NCI-H1048 (cell line): ENCODE results near the gene ZNF581.
A peak's percentile ranks its signal among the peaks of the same experiment; 100 is the strongest.

ENCODE experiments used
- DNase-seq: peaks from one replicate; lab custom pipeline; 2025; lab: John Stamatoyannopoulos, UW

ZNF581 gene, protein sequence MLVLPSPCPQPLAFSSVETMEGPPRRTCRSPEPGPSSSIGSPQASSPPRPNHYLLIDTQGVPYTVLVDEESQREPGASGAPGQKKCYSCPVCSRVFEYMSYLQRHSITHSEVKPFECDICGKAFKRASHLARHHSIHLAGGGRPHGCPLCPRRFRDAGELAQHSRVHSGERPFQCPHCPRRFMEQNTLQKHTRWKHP

DNA sequence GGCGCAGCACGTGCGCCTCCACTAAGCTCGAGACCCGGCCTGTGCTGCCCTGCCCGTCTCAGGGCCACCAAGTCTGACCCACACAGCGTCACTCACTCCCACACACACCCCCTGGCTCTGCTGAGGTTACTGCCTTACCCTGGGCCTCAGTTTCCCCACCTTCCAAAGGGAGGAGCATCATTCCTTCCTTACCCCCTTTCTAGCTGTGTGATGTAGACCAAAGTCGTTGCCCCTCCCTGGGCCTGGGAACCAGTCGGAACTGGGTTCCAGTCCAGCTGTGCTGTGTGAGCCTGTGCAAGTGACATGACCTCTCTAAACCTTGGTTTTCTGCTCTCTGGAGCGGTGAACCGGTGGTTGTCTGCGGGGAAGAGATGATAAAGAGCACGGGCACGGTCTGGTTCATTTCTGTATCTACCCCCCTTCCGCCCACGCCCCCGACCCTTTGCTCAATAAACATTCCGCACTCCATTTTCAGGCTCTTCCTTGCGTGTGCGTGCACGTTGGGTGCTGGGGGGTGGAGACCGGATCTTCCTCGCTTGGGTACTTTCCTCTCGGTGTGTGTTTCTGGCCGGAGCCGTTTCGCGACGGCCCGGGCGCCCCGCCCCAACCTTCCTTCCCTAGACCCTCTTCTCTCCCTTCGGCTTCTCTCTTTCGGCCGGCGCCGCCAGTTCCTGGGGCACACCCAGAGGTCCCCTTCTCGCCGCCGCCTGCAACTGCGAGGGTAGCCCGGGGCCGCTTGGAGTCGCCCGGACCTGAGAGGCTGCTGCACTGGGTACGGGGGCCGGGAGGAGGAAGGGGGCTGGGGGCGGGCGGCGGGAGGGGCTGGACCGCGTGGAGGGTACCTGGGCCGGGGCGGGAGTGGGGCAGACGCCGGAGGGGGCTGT, at the start of gene ZNF581:
TSS of gene ZNF581 (plus strand) at position 647 of the 884 bp plus-strand sequence. CDS start 923 bp downstream, outside the sequence.
- no peak for DNase-seq

DNA sequence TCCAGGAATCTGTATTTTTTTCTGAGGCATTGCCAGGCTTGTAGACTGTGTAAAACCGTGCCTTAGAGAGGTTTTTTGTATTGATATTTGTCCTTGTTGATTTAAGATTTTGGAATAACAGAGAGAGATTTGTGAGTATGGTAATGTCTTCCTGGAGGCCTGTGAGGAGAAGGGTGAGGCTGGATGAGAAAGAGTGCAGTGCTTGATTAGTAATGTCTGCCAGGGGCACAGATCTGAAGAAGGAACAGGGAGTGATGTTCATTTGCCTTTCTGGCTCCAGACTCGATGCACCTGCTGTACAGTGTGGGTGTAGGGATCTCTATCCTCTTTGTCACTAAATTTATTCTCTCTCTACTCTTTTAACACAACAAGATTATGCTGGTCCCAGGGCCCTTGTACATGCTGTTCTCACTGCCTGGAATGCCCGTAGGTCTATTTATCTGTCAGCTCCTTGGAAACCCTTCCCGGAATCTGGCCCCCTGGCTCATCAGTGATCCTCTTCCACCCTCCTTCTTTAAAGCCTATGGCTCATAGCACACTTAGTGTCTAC, 48.4 kb upstream of the ZNF581 start:
- no peak for DNase-seq

DNA sequence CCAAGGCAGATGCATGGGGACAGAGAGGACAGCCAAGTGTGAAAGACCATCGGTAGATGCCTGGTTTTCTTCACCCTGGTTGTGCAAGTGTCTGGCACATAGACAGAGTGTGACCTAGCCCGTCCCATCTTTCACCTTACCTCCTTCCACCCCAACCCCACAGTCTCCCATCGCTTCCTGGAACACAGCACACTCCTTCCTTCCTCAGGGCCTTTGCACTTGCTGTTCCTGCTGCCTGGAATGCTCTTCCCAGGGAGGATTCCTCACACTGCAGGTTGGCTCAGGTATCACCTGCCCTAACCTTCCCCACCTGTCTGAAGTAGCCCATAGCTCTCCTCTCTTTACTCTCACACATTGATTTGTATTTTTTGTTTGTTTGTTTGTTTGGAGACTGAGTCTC, 47.1 kb upstream of the ZNF581 start:
- no peak for DNase-seq

DNA sequence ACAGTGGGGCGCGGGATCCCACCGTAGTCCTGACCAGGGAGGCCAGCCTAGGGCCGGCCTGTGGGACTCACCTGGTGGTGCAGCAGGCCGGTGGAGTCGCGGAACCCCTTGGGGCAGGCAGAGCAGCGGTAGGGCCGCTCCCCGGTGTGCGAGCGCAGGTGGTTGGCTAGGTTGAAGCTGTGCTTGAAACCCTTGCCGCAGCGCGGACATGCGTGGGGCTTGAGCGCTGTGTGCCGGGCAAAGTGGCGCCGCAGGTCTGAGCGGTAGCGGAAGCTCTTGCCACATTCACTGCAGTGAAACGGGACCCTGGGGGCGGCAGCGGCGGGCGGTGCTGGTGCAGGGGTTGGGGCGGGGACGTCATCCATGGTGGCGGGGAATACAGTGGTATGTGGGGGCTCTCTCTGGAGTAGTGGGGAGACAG, 45.9 kb upstream of the ZNF581 start:
- no peak for DNase-seq

DNA sequence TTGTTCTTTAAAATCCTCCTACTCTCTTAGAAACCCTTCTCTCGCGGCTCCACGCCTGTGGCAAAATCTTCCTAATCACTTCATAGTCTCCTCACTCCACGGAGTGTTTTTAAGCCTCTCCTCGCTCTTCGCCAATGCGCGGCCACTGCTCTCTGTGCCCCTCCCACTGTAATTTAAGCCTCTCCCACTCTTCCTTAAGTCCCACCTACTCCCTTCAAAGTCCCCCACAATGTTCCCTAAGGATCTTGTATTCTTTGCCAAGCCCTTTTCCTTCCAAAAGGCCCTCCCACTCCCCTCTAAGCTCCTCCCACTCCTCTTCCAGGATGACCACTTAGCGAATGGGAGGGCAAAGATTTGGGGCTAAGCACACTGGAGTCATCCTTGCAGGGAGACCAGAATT, 45.4 kb upstream of the ZNF581 start:
- no peak for DNase-seq

DNA sequence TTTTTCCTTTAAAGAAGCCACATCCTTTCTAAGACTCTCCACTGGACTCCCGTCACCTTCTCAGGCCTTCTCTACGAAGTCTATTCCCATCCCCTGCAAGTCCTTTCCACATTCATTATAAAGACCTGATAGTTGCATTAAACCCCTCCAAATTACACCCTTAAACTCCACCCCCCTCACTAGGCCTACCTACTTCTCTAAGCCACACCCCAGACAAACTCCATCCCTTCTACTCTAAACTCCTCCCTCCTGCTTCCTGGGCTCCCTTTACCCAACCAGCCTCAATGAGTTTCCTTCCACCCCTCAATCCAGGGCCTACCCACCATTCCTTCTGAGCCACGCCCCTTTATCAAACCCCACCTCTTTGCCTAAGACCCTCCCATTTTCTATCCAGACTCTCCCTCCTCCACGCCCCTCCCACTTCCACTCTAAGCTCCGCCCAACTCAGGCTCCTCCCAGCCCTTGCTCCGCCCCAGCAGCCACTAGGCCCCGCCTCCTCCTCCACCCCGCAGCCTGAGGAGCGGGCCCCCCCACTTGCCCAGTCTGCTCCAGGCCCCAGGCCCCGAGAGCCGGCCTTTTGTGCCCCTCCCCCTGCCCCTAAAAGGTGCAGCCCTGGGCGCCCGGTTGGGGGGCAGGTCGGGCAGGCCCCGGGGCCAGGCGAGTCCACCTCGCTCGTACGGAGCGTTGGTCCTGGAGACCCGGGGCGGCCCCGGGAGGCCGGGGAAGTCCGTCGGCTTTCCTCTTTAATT, 44.6 kb upstream of the ZNF581 start:
- DNase-seq: peak; percentile 87

DNA sequence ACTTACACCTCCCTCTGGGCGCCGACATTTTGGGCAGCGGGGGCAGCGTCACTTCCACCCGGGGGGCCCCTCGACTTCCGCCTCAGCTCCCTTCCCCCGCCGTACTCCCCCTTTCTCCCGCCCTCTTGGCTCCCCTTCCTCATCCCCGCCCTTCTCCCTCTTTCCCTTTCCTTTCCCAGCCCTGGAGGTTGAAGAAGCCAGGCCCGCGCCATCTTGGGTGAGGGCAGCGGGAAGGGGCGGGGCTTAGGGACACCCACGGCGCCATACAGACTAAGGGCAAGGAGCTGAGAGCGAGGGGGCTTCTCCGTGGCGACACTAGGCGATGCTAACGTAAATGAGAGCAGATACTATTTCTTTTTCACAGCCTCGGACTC, 44.0 kb upstream of the ZNF581 start, which contains the start of gene FIZ1:
TSS of gene FIZ1 (minus strand) at position 50 of the 374 bp plus-strand sequence. CDS start 1,652 bp downstream, outside the sequence.
- DNase-seq: peak; percentile 94

DNA sequence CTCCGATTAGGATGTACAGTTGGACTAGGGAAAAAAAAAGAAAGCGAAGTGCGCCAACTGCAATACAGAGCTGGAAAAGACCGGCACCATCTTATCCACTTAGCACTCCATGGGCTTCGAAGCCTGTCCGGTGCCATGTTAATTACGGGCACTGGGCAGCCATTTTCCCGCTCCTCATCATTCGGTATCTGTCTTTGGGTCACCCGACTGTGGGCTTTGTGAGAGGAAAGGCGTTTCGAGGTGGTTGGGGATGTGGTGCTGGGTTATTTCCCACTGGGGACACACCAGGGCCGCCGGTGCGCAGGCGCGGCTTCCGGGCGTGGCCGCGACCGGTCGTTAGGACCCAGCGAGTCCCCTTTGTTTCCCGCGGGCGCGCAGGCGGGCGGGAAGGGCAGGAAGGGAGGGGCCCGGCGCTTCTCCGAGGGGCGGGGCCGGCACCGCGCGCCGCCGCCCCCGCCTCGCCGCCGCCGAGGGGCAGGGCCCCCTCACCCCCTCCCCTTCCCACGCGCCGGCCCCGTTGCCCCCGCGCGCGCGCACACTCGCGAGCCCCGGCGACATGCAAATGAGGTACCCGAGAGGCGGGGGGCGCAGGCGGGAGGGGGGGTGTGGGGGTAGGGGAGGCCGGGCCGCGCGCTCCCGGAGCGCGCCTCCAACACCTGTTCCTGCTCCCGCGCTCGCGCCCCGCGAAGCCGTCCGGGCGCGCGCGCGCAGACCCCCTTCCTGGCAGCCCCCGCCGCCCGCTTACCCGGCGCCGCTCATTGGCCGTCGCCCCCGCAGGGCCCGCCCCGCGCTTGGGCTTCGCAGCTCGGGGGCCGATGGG, 43.4 kb upstream of the ZNF581 start, which contains the start of gene ZNF524:
TSS of gene ZNF524 (plus strand) at position 447 of the 820 bp plus-strand sequence. CDS start 1,825 bp downstream, outside the sequence.
- DNase-seq: peak; percentile 79

DNA sequence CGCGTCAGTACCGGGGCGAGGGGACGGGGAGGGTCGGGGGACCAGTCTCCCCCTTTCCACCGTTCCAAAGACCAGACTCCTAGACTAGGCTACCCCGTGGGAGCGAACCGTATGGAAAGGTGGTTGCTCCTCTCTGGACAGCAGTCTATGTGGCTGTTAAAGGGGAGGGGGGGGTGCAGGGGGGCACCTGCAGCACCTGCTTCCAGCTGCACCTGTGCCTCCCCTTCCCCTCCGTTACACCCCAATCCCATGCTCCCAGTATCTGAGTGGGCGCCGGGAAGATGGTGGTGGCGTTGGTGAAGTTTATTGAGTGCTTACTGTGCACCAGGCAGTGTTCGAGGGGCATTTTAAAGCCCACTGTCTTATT, 42.8 kb upstream of the ZNF581 start:
- no peak for DNase-seq

DNA sequence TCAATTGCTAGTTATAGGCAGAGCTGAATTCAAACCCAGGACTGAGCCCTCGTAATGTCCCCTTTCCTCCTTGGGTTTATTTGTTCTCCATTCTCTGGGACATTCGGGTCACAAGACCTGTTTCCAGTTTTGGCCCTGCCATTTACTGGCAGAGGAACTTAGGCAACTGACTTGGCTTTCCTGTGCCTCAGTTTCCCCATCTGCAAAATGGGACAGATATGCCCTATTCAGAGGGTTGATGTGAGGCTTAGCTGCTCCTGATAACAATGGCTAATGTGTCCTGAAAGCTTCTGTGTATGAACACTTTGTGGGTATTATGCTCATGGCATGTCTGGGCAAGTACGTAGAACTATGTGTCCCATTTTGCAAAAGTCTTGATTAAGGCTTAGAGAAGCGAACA, 42.4 kb upstream of the ZNF581 start:
- DNase-seq: no peak

DNA sequence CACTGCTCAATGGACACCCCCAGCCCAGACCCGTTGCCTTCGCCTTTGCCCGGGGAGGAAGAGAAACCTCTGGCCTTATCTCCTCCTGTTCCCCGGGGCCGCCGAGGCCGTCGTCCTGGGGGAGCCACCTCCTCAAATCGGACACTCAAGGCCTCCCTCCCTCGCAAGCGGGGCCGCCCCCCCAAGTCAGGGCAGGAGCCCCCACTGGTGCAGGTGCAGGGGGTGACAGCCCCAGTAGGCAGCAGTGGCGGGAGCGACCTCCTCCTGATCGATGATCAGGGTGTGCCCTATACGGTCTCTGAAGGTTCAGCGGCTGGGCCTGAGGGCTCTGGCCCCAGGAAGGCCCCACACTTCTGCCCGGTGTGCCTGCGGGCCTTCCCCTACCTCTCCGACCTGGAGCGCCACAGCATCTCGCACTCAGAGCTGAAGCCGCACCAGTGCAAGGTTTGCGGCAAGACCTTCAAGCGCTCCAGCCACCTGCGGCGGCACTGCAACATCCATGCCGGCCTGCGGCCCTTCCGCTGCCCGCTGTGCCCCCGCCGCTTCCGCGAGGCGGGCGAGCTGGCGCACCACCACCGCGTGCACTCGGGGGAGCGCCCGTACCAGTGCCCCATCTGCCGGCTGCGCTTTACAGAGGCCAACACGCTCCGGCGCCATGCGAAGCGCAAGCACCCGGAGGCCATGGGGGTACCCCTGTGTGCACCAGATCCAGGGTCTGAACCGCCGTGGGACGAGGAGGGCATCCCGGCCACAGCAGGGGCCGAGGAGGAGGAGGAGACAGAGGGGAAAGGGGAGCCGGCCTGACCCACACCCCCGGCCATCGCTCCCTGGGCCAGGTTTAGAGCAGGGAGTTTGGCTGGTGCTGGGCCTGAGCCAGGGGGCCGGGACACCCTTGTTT, 41.1 kb upstream of the ZNF581 start:
- no peak for DNase-seq

DNA sequence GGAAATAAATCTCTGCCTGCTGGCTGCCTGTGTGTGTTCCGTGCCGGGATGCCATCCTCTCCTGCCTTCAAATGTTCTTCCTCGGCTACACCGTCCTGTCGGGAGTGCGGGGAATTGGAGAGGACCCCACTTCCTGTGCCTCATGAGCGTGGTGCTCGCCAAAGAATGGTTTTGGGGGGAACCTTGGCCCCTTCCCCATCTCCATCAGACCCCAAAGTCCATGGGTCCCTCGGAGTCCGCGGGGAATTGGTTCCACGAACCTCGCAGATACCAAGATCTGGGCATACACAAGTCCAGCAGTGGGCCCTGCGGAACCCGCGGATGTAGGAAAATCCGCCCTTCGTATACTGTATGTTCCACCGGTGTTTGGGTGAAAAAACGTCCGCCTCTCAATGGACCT, 40.3 kb upstream of the ZNF581 start:
- no peak for DNase-seq

DNA sequence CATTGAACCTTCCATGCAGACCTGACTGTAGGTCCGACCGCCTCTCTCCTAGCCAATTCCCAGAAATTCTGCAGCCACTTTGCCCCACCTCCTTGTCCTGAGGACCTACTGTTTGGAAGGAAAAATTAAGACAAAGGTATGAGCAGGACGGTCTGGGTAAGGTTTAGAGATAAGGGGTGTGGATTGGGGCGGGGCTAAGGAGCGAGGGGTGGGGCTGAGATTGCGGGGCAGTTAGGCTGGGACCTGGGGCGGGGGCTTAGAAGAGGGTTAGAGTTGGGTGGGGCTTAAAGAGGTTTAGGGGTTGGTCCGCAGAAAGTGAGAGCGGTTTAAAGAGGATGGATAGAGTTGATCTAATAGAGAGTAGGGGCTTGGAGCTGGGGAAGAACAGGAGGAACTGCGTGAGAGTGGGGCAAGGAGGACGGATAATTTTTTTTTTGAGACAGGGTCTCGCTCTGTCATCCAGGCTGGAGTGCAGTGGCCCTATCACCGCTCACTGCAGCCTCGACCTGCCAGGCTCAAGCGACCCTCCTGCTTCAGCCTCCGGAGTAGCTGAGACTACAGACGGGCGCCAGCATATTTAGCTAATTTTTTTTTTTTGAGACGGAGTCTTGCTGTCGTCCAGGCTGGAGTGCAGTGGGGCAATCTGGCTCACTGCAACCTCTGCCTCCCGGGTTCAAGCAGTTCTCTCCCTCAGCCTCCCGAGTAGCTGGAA, 39.7 kb upstream of the ZNF581 start:
- no peak for DNase-seq

DNA sequence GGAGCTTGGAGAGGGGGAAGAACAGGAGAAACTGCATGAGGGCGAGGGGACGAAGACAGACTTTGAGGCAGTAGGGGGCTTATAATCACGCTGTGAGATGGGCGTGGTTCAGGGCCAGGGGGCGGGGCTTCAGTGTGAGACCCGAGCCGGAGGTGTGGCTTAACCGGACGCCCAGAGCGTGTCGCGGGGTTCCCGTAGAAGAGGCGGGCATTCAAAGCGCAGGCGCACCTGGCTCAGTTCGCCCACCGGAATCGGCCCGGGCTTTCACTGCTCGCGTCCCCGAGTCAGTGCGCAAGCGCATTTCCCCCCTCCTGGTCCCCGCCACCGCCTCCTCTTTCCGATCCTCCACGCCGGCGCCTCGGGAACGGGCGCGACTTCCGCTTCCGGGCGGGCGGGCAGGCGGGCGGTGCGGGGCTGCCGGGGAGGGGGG, 38.2 kb upstream of the ZNF581 start:
- peak; percentile 88 for DNase-seq

DNA sequence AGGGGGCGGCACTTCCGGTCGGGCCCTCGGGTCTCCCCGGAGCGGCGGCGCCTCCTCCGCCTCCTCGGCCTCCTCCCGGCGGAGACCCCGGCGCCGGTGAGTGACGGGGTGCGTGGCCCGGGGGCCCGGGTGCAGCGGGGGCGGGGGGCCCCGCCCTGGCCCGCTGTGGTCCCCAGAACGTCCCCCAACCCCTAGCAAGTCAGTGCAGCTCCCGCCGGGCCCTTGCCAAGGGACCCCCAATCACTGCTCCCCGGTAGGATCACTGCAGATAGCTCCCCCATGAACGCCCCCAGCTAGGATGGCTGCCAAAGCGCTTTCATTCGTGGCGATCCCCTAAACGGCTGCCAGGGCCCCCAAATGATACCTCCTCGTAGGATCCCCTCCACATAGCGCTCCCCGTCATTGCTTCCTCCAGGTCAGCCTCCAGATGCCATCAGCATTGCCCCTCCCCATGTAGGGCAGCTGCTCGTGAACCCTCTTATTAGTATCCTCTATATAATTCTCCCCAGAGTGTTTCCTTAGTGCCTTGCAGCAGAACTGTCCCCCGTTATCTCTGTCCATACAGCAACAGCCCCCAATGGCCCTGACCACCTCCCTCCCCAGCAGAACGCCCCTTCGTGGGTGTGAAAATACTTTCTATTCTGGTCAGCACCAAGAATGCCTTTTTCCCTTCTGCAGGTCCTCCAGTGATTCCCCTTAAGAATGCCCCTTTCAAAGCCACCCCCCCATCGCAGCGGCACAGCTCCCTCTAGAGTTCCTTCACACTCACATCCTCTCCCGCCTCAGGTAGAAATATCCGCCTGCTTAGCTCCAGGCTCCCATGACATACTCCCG, 37.6 kb upstream of the ZNF581 start, which contains the start of gene ZNF865:
TSS of gene ZNF865 (plus strand) at position 11 of the 834 bp plus-strand sequence. CDS start 7,972 bp downstream, outside the sequence.
- DNase-seq: peak; percentile 46

DNA sequence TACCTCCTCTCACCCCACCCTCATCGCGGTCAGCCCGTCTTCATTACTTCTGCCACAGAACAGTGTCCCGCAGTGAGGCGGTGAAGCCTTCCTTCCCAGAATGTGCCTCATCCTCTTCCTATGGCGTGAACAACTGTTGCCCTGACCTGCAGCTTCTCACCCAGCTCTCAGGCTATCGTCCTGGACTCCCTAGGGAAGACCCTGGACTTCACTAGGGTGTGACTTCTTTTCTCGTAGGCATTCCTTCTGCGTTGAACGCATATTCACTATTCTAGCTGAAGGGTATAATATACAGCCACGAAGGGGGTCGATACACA, 37.0 kb upstream of the ZNF581 start:
- no peak for DNase-seq

DNA sequence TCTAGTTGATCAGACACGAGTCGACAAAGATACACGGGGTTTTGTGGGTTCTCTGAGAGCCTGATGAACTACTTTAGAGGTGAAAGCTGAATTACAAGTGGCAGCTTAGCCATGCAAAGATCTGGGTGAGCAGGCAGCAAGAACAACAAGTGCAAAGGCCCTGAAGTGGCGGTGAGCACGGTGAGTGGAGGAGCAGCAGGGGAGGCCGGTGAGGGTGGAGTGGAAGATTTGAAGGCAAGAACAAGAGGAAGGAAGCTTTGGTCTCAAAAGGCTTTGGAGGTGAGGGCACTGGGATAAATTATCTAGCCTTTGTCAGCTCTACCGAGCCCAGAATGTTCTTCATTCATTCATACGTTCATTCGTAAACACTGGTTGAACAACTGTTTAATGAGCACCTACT, 36.6 kb upstream of the ZNF581 start:
- no peak for DNase-seq

DNA sequence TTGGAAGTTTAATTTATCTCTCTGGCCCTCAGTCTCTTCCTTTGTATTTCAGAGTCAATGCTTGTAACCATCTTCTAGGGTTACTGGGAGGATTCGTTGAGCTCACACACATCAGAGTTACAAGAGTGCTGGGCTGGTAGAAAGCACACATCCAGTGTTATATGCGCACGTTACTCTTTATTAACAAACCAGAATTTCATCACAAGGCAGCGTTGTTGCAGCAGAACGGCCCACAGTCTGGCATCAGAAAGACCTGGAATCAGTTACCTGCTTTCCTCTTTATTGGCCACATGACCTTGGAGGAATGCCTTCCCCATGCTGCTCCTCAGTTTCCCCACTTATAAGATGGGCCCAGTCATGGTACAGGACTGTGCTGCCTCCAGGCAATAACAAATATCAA, 34.1 kb upstream of the ZNF581 start:
- no peak for DNase-seq
